K562 (cell line): ENCODE data around the gene SARS1. TPM values are rescaled to one million over a fixed set of nuclear protein-coding genes. Genes with fewer than 3 reads are reported as not detected.

Experiments used
- CEBPG ChIP-seq, 3 experiments: fragments of 200-800 bp in 1 of 3; sonication (Bioruptor generic) in 1 of 3; sonication (generic) in 1 of 3; formaldehyde crosslinking in 1 of 3; IDR thresholded peaks in 2 of 3; conservative IDR thresholded peaks in 1 of 3; 2 replicates each; pipeline versions ENCODE4 v1.6.1 to v1.8.0; 2016 to 2022; ENCODE audit warnings: missing compliant biosample characterization in 2 of 3, missing genetic modification characterization in 2 of 3, mild to moderate bottlenecking in 1 of 3, missing genetic modification reagents in 1 of 3
- DACH1 ChIP-seq: fragments of 450-650 bp; IDR thresholded peaks from 2 replicates; pipeline ENCODE4 v1.6.1; 2018; ENCODE audit not compliant: partially characterized antibody
- EHMT2 ChIP-seq: fragments of 450-650 bp; IDR thresholded peaks from 2 replicates; pipeline ENCODE4 v1.6.1; 2018; ENCODE audit warnings: antibody characterized with exemption
- EWSR1 ChIP-seq: fragments of 450-650 bp; IDR thresholded peaks from 2 replicates; pipeline ENCODE4 v1.6.1; 2018; ENCODE audit warnings: borderline replicate concordance, mild to moderate bottlenecking, low read depth, moderate library complexity; ENCODE audit not compliant: partially characterized antibody
- HDAC1 ChIP-seq, 2 experiments: fragments of 450-650 bp; IDR thresholded peaks; 2 replicates each; pipeline ENCODE4 v1.6.1; 2016 to 2017; ENCODE audit warnings: inconsistent platforms in 1 of 2, mild to moderate bottlenecking in 1 of 2, moderate library complexity in 1 of 2
- HDAC2 ChIP-seq: fragments of 450-650 bp; IDR thresholded peaks from 2 replicates; pipeline ENCODE4 v1.6.1; 2016; ENCODE audit warnings: mild to moderate bottlenecking
- KAT8 ChIP-seq: fragments of 450-650 bp; IDR thresholded peaks from 2 replicates; pipeline ENCODE4 v1.6.1; 2016; ENCODE audit warnings: low read depth, mild to moderate bottlenecking
- KDM5B ChIP-seq: fragments of 200-600 bp; sonication (generic); IDR thresholded peaks from 2 replicates; pipeline ENCODE4 v1.6.1; 2012; ENCODE audit warnings: low read depth, mild to moderate bottlenecking, moderate library complexity, low read length, control low read depth, inconsistent platforms; ENCODE audit not compliant: insufficient replicate concordance
- L3MBTL2 ChIP-seq: fragments of 450-650 bp; IDR thresholded peaks from 2 replicates; pipeline ENCODE4 v1.6.1; 2016; ENCODE audit warnings: mild to moderate bottlenecking, moderate library complexity
- MBD2 ChIP-seq: sonication (generic); IDR thresholded peaks from 2 replicates; pipeline ENCODE4 v1.6.1; 2016; ENCODE audit warnings: low read depth, borderline replicate concordance
- NR2F6 ChIP-seq: fragments of 450-650 bp; formaldehyde crosslinking; IDR thresholded peaks from 2 replicates; pipeline ENCODE4 v1.4.0; 2020; ENCODE audit warnings: mild to moderate bottlenecking
- PML ChIP-seq: IDR thresholded peaks from 2 replicates; pipeline ENCODE4 v1.6.1; 2012; ENCODE audit warnings: low read length, inconsistent platforms
- RBBP5 ChIP-seq: fragments of 200-600 bp; sonication (generic); IDR thresholded peaks from 2 replicates; pipeline ENCODE4 v1.6.1; 2012; ENCODE audit warnings: borderline replicate concordance, mild to moderate bottlenecking, low read length, control low read depth, inconsistent platforms; ENCODE audit not compliant: insufficient read depth, poor library complexity, severe bottlenecking
- U2AF1 ChIP-seq: fragments of 200-400 bp; formaldehyde crosslinking; optimal IDR thresholded peaks from 2 replicates; pipeline ENCODE3; 2017; ENCODE audit warnings: mild to moderate bottlenecking, low read depth, low read length, moderate library complexity
- ZFP1 ChIP-seq: fragments of 450-650 bp; formaldehyde crosslinking; IDR thresholded peaks from 2 replicates; pipeline ENCODE4 v1.4.0; 2020; ENCODE audit warnings: mild to moderate bottlenecking, mixed read lengths
- ZNF197 ChIP-seq: fragments of 200-800 bp; sonication (Bioruptor generic); IDR thresholded peaks from 2 replicates; pipeline ENCODE4 v1.6.1; 2016; ENCODE audit warnings: low read depth, missing genetic modification characterization, missing compliant biosample characterization
- ZNF316 ChIP-seq: fragments of 450-650 bp; IDR thresholded peaks from 2 replicates; pipeline ENCODE4 v1.6.1; 2016
- ZNF584 ChIP-seq: fragments of 200-800 bp; sonication (Bioruptor generic); IDR thresholded peaks from 2 replicates; pipeline ENCODE4 v1.6.1; 2016; ENCODE audit warnings: low read depth, mild to moderate bottlenecking, missing genetic modification characterization, missing compliant biosample characterization
- ZNF655 ChIP-seq: fragments of 250-450 bp; sonication (Bioruptor Pico); IDR thresholded peaks from 2 replicates; pipeline ENCODE4 v1.5.0; 2021
- polyA plus RNA-seq, 8 experiments: library from polyadenylated mRNA; depleted of rRNA in 4 of 8; stranded (reverse) in 5 of 8; unstranded in 3 of 8; fragments of >200 nt; fragmentation: Nextera tagmentation in 2 of 8; fragmentation: Illumina TruSeq in 1 of 8; extraction: Ambion mirVana in 2 of 8; extraction: Trizol in 1 of 8; gene quantifications; 2 replicates each; pipeline versions ENCODE4 v1.2.1 to v1.2.3, GENCODE V29; 2011 to 2014; ENCODE audit warnings: inconsistent platforms in 1 of 8, missing spikeins in 1 of 8
- total RNA-seq, 7 experiments: library from RNA; depleted of rRNA in 6 of 7; stranded (reverse); fragments of >200 nt in 6 of 7; fragmentation: Illumina TruSeq in 2 of 7; extraction: Trizol in 2 of 7; gene quantifications; 2 replicates each; pipeline versions ENCODE4 v1.2.1 to v1.2.3, GENCODE V29; 2011 to 2021; ENCODE audit warnings: low replicate concordance in 1 of 7
- TF ChIP-seq, protein P1 (sequence below): fragments of 450-650 bp; IDR thresholded peaks from 2 replicates; pipeline ENCODE4 v1.6.1; 2016; ENCODE audit warnings: antibody characterized with exemption
- TF ChIP-seq, protein P2 (sequence below): fragments of 250-450 bp; sonication (Bioruptor Pico); IDR thresholded peaks from 2 replicates; pipeline ENCODE4 v1.5.0; 2021; ENCODE audit warnings: mild to moderate bottlenecking, borderline replicate concordance

Gene SARS1
- total and polyA plus RNA-seq, 9 of the 15 experiments (the other 6 are each of a cell fraction or from before 2014, with no cell fraction given), result 221 to 623 (median 254) TPM

DNA sequence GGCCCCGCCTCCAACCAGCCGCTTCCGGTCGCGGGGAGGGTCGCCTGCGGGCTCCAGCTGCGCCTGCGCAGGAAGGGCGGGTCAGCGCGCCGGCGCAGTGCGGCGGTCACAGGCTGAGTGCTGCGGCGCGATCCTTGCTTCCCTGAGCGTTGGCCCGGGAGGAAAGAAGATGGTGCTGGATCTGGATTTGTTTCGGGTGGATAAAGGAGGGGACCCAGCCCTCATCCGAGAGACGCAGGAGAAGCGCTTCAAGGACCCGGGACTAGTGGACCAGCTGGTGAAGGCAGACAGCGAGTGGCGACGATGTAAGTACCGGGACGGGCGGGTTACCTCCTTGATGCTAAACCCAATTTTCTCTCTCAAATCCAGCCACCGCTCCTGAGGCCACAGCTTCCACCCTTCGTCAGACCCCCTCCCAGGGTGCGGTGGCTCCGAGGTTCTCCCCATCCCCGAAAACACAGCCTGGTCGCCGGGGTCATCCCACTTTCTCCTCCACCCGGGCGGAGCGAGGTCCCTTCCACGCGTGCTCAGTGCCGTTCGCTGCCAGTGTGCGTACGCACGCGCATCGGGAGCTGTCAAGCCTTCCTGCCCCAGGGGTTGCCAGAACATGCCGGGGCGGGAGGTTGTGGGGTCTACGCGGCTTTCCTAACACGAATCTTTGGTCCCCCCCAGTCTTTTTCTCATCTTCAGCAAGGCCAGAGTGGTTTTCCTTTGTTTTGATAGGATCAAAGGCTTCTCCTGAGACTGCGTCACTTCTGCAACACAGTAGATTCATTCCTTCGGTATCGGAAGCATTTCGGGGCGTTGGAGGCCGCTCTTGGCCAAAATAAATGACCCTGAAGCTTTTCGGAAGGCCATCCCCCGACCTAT, at the start of gene SARS1 (continued):
- TF ChIP-seq ZNF584 (CRISPR knock-in tag) (no peak), HDAC1 (IDR thresholded peaks at IDR 0.05) (peak in 1 of 2 experiments; percentile 94; a peak in 2 of 4 replicates), KAT8 (no peak), EWSR1 (no peak), U2AF1 (no peak), L3MBTL2 (peak; percentile 62), EHMT2 (no peak), MBD2 (peak; percentile 61; the same call in 1 of the 2 replicates), NR2F6 (CRISPR knock-in tag) (no peak), RBBP5 (peak; percentile 94), DACH1 (no peak), ZNF655 (CRISPR knock-in tag) (no peak), CEBPG (CRISPR knock-in tag; IDR thresholded peaks at IDR 0.05) (no peak), CEBPG (tag; conservative IDR thresholded peaks at IDR 0.05 in 1 of 2, IDR thresholded peaks at IDR 0.05 in 1 of 2) (no peak), ZFP1 (CRISPR knock-in tag) (no peak), KDM5B (peak; percentile 80), PML (peak; percentile 71; the same call in 1 of the 2 replicates), ZNF197 (no peak), HDAC2 (peak; percentile 12), ZNF316 (no peak)
- TF ChIP-seq, protein P1, sequence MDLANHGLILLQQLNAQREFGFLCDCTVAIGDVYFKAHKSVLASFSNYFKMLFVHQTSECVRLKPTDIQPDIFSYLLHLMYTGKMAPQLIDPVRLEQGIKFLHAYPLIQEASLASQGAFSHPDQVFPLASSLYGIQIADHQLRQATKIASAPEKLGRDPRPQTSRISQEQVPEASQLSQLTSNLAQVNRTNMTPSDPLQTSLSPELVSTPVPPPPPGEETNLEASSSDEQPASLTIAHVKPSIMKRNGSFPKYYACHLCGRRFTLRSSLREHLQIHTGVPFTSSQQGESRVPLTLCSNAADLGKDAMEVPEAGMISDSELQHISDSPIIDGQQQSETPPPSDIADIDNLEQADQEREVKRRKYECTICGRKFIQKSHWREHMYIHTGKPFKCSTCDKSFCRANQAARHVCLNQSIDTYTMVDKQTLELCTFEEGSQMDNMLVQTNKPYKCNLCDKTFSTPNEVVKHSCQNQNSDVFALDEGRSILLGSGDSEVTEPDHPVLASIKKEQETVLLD, result peak; percentile 96
- TF ChIP-seq, protein P2, sequence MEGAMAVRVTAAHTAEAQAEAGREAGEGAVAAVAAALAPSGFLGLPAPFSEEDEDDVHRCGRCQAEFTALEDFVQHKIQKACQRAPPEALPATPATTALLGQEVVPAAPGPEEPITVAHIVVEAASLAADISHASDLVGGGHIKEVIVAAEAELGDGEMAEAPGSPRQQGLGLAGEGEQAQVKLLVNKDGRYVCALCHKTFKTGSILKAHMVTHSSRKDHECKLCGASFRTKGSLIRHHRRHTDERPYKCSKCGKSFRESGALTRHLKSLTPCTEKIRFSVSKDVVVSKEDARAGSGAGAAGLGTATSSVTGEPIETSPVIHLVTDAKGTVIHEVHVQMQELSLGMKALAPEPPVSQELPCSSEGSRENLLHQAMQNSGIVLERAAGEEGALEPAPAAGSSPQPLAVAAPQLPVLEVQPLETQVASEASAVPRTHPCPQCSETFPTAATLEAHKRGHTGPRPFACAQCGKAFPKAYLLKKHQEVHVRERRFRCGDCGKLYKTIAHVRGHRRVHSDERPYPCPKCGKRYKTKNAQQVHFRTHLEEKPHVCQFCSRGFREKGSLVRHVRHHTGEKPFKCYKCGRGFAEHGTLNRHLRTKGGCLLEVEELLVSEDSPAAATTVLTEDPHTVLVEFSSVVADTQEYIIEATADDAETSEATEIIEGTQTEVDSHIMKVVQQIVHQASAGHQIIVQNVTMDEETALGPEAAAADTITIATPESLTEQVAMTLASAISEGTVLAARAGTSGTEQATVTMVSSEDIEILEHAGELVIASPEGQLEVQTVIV, result no peak
